Gastroesophageal sphincter (tissue), 4 donors: ENCODE data around the gene AUTS2. TPM values are rescaled to one million over a fixed set of nuclear protein-coding genes. Genes with fewer than 3 reads are reported as not detected.

ENCODE experiments used
- small RNA-seq, 4 donors: library from RNA; depleted of rRNA; stranded (forward); fragments of <200 nt; gene quantifications; one replicate each; pipeline ENCODE3, GENCODE V24; 2016
- total RNA-seq, 4 donors: library from RNA; depleted of rRNA; stranded (reverse); fragments of >200 nt; gene quantifications; one replicate each; pipeline ENCODE4 v1.1.0, GENCODE V29; 2016

Gene AUTS2
- total RNA-seq, 4 donors from 2014 or later, result 12.2 to 48.7 (median 44.1) TPM

Small RNA genes lying within 50 kb of the gene (small RNA-seq; reads per million reads assigned to genes)
- 0 reads per million in 4 donors for gene AC073873.1
